Measurements from ENCODE around the gene WAC.

The WAC gene

DNA sequence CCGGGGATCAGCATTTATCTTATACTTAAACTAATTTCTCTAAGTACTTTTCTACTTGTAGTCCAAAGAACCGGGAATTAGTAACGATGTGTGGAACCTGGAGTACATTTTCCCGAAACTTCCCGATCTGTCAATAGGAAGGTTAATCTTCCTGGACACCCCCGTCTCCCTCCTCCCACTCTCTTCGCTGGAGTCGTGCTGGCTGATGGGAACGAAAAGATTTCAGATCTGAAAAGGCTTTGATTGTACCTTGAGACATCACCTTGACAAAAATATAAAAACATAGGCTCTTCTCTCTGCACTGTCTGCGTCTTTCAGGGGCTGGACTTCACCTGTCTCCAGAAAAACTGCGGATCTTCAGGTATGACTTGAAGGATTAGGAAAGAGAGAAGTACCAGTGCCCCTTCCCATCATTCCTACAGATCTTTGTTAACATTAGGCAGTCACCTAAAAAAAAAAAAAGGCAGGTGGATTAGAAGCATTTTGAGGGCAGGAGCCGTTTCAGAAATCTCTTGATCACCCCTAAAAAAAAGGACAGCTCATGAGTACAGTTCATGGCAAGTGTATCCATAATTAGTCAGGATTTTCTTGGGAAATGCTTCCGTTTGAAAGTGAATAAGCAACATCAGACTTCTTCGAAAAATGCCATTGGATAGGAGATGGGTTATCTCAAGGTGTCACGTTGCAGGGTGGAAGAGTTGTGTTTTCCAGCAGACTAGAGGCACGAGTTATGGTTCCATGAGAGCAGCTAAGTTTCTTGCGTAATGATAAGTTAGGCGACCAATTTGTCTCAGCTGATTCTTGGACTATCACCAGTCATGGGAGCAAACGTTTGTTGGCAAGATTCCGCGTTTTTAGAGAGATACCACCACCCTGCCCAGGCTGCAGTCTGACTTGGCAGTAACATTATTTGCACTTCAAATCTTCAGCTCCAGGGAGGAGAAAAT, 136.6 kb downstream of the WAC start:
- no peak for FAIRE-seq

Measured in endometrium (tissue), 2 donors.